HG03135 (cell line): Measurements from ENCODE around the gene YKT6.
"Not testable (repeated sequence)": the region's sequence is repeated elsewhere in the genome, so short reads cannot be mapped to it uniquely, and the experiment has no call there.

Experiments
- ATAC-seq: cut with Tn5 transposase; IDR thresholded peaks from one replicate; pipeline ENCODE4 v1.9.1; 2021; ENCODE audit warnings: mild to moderate bottlenecking, moderate library complexity; ENCODE audit not compliant: unreplicated experiment

The YKT6 gene

GRCh38 chr7:44200699-44201461 lies at the start of gene YKT6:
Gene YKT6 (plus strand): TSS chr7:44200978. CDS start chr7:44201136, 158 bp downstream.
- peak; percentile 99 for ATAC-seq

- no peak for ATAC-seq
These were observed 48.8 kb upstream of the YKT6 start for GRCh38 chr7:44151956-44152355.

- ATAC-seq = no peak
These were observed 47.5 kb upstream of the YKT6 start for GRCh38 chr7:44152971-44153947.

DNA sequence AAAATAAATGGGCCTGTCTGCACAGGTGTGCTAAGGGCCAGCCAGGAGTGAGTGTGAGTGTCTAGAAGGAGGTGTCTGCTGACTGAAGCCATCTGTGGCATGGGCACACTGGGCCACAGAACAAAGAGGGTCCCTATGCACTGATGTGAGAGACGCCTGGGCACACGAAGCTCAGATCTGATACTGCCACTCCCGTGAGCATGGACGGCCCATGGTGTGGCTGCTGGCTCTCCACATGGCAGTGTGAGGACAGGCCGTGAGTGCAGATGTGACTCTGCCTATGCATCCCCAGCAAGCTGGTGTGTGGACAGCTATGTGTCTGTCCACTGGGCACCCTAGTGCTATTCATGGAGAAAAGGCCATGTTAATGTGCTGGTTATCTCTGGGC lies 46.8 kb upstream of the YKT6 start:
- no peak for ATAC-seq

DNA sequence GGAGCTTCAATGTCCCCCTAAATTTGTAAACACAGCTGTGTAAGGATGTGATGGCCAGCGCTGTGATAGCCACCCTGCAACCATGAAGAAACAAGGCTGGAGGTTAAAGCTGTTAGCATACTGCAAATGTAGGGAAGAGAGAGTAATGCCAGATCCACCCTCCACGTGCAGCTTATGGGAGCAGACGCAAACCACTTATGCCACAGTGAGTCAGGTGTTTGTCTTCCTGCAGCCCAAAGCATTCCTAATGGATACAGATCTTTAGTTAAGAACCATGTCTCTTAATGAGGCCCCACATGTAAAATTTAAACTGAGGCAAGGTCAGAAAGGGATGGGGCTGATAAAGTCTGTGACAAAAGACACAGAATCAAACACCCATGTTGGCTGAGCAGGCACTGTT lies 46.1 kb upstream of the YKT6 start:
- no peak for ATAC-seq

- ATAC-seq = no peak
These were observed 45.3 kb upstream of the YKT6 start for GRCh38 chr7:44155191-44156185.

DNA sequence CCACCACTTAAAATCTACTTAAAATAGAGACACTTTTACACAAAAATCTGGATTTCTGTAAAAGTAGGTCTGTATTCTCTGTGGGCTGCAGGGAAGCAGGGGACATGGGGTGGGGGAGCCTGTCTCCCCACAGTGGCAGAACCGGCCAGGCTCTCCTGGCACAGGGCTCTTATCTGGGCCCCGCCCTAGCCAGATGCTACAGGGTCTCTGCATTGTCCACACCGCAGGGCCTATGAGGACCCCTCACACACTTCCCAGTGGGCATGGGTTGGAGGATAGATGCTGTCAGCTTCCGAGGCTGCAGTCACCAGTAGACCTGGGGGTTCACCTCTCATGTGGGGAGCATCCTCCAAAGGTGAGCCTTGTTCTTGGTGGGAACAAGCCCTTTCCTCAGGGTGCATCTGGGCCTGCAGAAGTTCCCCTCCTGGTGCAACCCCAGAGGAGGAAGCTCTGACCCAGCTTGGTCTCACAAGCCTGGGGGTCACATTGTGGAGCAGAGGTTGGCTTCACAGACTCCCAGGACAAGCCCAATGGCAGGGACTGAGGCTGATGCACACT lies 44.2 kb upstream of the YKT6 start:
- no peak for ATAC-seq

DNA sequence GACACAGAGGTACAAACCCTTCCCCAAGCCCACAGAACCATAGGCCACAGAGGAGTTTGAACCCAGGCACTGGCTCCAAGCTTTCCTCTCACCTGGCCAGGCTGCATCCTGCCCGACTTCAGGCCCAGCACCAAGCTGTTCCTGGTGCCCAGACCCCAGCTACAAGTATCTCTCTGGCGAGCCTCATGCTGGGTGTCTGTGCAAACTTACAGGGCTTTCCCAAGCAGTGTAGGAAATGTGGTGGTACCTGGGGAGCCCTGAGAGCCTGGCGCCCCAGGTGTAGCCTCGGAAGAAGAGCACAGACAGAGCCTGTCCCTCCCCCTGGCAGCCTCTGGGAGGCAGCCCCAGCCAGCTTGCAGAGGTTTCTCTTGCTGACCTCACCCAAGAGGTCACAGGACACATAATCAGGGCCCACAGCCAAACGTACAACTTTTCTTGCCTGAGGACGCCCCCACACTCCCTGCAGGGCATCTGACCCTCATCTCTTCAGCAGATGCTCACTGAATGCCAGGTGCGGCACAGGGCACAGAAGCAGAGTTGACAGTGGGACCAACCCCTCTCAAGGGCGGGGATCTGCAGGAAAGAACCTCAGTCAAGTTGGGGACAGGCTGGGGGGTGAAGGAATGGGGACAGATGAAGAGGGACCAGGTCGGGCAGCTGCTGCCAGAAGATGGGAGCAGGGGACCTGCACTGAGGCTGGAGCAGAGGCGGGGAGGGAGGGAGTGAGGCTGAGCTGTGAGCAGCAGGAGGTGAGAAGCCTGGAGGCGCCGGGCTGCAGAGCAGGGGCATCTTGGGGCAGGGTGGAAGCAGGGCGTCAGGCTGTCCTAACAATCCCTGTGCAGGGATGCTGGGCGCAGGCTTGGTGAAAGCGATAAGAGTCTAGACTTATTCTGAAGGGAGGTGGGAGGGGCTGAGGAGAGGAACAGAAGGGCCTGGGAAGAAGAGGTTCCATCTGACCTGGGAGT lies 43.4 kb upstream of the YKT6 start:
- no peak for ATAC-seq

GRCh38 chr7:44158096-44158872 lies 42.5 kb upstream of the YKT6 start:
- no peak for ATAC-seq

DNA sequence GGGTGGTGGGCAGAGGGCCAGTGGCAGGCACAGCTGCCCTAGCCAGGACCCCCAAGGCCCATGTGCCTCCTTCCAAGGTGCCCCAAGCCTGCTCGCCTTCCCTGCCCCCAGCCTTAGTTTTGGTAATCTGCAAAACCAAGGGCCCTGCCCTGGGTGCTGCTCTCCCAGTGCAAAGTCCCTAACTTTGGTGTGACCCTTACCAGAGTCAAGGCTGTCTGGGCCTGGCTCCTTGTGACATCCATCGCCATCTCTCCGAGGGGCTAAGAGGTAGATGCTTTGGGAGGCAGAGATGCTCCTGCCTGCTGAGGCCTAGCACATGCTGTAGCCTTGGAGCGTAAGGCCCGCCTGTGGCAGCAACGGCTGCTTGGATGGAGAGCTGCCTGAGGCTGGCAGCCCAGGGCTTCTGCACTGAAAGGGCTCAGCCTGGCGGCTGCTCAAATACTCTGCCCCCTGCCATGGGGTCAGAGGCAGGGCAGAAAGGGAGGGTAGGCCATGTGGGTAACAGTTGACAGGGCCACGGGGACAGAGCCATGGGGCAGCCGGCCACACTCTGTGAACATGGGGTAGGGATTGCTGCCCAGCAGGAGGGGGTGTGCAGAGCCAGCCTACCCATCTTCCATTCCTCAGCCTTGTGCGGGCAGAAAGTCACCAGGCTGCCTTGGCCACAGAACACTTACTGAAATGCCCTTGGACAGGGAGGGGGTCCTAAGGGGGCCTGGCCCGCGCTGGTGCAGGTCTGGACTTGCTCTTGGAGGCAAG lies 41.7 kb upstream of the YKT6 start:
- ATAC-seq = no peak

DNA sequence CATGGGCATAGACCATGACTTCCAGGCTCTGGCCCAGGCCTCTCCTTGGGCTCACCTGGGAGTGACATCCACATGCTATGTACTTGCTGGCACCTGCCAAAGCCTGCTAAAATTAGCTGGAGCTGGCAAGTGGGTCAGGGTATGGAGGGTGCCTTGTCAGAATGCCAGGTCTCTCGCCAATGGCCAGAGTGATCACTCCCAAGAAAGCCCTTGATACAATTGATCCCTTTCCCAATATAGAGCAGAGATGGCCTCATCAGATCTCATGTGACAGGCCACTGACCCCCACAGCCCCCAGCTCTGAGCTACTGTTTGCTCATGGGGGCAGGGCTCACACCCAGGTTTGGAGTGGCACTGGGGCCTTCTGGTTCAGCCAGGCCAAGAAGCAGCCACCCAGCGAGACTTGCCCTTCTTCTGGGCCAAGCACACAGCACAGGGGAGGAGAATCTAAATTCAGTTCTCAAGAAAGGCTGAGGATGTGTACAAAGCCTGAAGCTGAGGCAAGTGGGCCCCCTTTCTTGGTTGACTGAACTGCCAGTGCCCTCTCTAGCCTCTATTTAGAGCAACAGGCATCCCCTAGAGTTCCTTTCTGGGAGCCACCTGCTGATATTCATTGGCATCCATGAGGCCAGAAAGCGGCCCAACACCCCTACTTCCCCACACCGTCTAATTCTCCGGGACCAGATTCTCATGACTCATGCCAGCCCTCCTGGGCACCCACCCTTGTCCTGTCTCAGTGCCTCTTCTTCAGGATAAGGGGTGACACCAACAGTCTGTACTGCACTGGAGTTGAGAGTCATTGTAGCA lies 40.8 kb upstream of the YKT6 start:
- no peak for ATAC-seq

- ATAC-seq = no peak
These were observed 39.4 kb upstream of the YKT6 start for GRCh38 chr7:44161371-44161770.

GRCh38 chr7:44162179-44162578 lies 38.6 kb upstream of the YKT6 start:
- no peak for ATAC-seq

DNA sequence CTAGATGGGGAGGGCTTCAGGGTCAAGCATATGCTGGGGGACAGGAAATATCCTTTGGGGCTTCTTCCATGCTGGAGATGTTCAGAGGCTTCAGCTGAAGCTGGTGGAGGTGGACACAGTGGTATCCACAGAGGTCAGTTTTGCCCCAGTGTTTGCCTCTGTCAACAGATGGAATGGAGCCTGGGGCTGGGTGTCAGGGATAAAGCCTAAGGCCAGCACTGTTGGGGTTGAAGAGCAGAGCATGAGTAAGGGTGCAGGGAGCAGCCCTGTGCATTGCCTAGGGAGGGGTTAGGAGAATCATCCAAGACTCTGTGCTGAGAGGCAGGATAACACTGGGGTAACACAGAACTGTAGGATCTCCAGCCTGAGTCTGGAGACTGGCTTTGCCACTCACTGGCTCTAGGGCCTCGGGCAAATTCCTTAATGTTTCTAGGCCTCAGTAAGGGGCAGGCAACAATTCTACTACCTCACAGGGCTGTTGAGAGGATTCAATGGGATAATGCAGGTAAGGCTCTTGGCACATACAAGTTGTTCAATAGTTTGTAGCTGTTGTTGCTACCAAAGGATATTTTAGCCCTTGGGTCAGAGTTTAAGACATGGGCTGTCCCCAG lies 37.9 kb upstream of the YKT6 start:
- no peak for ATAC-seq

GRCh38 chr7:44163591-44163990 lies 37.2 kb upstream of the YKT6 start:
- no peak for ATAC-seq

DNA sequence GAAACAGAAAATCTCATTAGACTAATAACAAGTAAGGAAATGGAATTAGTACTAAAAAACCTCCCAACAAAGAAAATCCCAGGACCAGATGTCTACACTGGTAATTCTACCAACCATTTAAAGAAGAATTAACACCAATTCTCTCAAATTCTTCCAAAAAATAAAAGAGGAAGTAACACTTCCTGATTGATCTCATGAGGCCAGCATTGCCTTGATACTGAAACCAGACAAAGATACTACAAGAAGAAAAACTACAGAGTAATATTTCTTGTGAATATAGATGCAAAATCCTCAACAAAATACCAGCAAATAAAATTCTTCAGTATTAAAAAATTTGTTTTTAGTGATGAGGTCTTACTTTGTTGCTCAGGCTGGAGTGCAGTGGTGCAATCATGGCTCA lies 32.9 kb upstream of the YKT6 start:
- ATAC-seq = no peak

GRCh38 chr7:44171901-44172300 lies 28.9 kb upstream of the YKT6 start:
- not testable (repeated sequence) for ATAC-seq
